SU-DHL-6 (cell line): ENCODE measurements around the gene MARF1.

Experiments
- CTCF ChIP-seq: fragments of 200-600 bp; sonication (generic); IDR thresholded peaks from one replicate; pipeline ENCODE4 v1.5.1; 2017; ENCODE audit warnings: antibody characterized with exemption, mild to moderate bottlenecking, low read length, moderate library complexity; ENCODE audit not compliant: insufficient read depth, poor library complexity, severe bottlenecking
- EZH2phosphoT487 ChIP-seq: fragments of 200-600 bp; sonication (generic), shearing (Covaris generic); conservative IDR thresholded peaks from 2 replicates; pipeline ENCODE4 v1.6.1; 2018; ENCODE audit warnings: mild to moderate bottlenecking, antibody characterized with exemption, low read length, moderate library complexity, mixed read lengths

GRCh38 chr16:15597135-15597534 lies 45.8 kb downstream of the MARF1 start:
- TF ChIP-seq CTCF (no peak), EZH2phosphoT487 (no peak)
